Left ventricle myocardium inferior (tissue), 1 donor: ENCODE measurements around the gene PRSS38. TPM values are rescaled to one million over a fixed set of nuclear protein-coding genes. Genes with fewer than 3 reads are reported as not detected.

Experiments used
- DNase-seq: peaks from one replicate; pipeline ENCODE4 v3.0.0-alpha.2; 2020
- H3K27ac ChIP-seq: fragments of 200-600 bp; replicated peaks from 2 replicates; pipeline ENCODE4 v1.8.0; 2021
- H3K27me3 ChIP-seq: fragments of 200-600 bp; 2 replicates; pipeline ENCODE4 v1.8.0; 2021; ENCODE audit warnings: low read depth
- H3K36me3 ChIP-seq: fragments of 200-600 bp; 2 replicates; pipeline ENCODE4 v1.8.0; 2021
- H3K4me1 ChIP-seq: fragments of 200-600 bp; 2 replicates; pipeline ENCODE4 v1.8.0; 2021
- H3K4me3 ChIP-seq: fragments of 200-600 bp; 2 replicates; pipeline ENCODE4 v1.8.0; 2021; ENCODE audit warnings: mild to moderate bottlenecking, moderate library complexity
- H3K9me3 ChIP-seq: fragments of 200-600 bp; replicated peaks from 2 replicates; pipeline ENCODE4 v1.8.0; 2021
- intact Hi-C: fragments of 100-400 bp; cut with micrococcal nuclease; formaldehyde crosslinking; loops from one replicate; pipeline ENCODE4 v1.11.0; 2022
- total RNA-seq: library from RNA; stranded (reverse); fragmentation: NEBNext Ultra II Directional; extraction: Animal tissue kit (Norgen Biotek cat#: 25700); gene quantifications from one replicate; pipeline ENCODE4 v1.2.1, GENCODE V29; 2021
- TF ChIP-seq, protein P1 (sequence below): fragments of 200-600 bp; IDR thresholded peaks from 2 replicates; pipeline ENCODE4 v1.8.0; 2021; ENCODE audit warnings: antibody characterized with exemption, mild to moderate bottlenecking, borderline replicate concordance
- donor health status: DM: no; HTN: yes; CAD: no; lungs with severe emphysema.

PRSS38 gene
- total RNA-seq, 1 donor from 2014 or later: not detected

DNA sequence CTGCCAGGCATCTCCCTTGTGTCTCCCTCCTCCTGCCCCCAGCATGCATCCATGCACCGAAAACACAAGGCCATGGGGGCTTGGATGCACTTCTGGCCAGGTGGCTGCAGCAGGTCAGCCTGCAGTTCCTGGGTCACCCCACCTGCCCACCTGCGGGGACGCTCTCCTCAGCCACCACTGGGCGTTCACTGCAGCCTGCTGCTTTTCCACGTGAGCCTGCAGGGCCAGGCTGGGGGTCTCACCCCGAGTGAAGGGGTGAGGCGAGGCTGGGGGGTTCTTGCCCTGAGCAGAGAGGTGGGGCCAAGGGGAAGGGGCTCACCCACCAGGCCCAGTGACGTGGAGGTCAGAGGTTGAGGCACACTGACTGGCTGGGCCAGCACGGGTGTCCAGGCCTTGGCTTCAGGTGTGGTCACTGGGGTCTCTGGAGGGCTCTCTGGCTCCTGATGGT lies 67.6 kb downstream of the PRSS38 start:
- Histone ChIP-seq H3K27ac (no peak overlapping the region), H3K36me3 (no peaks in the 10 kb centered on the region), H3K27me3 (peaks cover 24% of the 10 kb centered on the region), H3K4me3 (no peak overlapping the region), H3K9me3 (no peaks in the 10 kb centered on the region), H3K4me1 (peaks cover 28% of the 10 kb centered on the region)
- DNase-seq: no peak
- TF ChIP-seq, protein P1, sequence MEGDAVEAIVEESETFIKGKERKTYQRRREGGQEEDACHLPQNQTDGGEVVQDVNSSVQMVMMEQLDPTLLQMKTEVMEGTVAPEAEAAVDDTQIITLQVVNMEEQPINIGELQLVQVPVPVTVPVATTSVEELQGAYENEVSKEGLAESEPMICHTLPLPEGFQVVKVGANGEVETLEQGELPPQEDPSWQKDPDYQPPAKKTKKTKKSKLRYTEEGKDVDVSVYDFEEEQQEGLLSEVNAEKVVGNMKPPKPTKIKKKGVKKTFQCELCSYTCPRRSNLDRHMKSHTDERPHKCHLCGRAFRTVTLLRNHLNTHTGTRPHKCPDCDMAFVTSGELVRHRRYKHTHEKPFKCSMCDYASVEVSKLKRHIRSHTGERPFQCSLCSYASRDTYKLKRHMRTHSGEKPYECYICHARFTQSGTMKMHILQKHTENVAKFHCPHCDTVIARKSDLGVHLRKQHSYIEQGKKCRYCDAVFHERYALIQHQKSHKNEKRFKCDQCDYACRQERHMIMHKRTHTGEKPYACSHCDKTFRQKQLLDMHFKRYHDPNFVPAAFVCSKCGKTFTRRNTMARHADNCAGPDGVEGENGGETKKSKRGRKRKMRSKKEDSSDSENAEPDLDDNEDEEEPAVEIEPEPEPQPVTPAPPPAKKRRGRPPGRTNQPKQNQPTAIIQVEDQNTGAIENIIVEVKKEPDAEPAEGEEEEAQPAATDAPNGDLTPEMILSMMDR: no peak
- intact Hi-C loops: no loop called here

DNA sequence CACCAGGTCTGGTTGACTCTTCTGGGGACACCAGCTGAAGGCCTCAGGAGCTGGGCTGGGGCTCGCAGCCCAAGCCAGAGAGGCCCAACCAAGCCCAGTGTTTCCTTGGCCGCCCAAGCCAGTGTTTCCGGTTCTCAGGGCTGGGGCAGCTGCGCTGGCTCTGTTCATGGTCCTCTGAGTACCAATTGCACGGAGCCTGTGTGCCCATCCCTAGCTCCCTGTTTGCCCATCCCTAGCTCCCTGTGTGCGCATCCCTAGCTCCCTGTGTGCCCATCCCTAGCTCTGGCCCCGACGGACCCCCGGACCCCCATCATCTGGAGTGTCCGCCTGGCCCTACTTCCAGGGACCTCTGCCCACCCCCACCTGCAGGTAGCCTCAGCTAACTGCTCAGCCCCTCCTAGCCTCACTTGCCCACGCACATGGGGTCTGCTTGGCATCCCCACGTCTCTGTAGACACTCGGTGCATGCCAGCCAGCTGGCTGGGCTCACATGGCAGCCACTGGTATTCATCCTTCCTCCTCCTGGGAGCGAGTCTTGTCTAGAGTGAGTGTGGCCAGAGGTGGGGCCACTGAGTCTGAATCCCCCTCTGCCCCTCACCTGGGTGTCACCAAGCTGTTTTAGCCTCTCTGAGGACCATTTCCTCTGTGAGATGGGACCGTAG lies 68.3 kb downstream of the PRSS38 start:
- H3K4me3 ChIP-seq: no peak overlapping the region
- H3K36me3 ChIP-seq: no peaks in the 10 kb centered on the region
- intact Hi-C loops: no loop called here
- H3K4me1 ChIP-seq: peaks cover 28% of the 10 kb centered on the region
- no peak for DNase-seq
- TF ChIP-seq, protein P1: no peak
- H3K9me3 ChIP-seq: no peaks in the 10 kb centered on the region
- H3K27ac ChIP-seq: no peak overlapping the region
- H3K27me3 ChIP-seq: peaks cover 24% of the 10 kb centered on the region

DNA sequence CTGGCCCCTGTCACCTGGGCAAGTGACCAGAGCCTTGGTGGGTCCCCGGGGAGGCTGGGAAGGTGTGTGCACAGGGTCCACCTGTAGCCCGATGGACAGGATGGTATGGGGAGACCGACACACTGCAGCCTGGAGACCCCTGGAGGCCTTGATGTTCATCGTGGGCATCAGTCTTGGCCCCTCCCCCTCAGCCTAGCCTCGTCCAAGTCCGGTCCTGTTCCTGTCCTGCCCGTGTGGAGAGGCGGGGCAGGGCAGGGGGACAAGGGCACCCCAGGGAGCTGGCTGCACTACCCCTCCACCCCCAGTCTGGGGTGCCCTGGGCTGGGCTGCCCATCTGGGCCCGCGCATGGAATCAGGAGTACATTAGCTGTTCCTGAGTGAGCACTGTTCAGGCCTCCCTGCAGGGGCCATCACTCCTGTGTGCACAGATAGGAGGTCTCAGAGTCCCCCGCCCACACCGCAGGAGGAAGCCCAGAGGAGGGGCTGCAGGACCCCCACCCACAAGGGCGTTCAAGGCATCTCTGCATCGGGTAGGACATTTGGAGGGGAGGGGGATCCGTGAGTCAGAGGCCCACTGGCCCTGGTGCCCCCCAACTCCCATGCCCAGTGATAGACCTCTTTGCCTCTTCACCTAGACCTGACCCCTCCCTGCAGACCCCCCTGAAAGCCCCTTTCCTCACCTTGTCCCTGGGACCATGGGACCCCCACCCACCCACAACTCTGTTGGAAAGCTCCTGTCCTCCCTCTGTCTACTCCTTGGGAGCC lies 69.1 kb downstream of the PRSS38 start:
- TF ChIP-seq, protein P1: no peak
- H3K36me3 ChIP-seq: no peaks in the 10 kb centered on the region
- peaks cover 28% of the 10 kb centered on the region for H3K4me1 ChIP-seq
- DNase-seq: no peak
- peaks cover 24% of the 10 kb centered on the region for H3K27me3 ChIP-seq
- no peaks in the 10 kb centered on the region for H3K9me3 ChIP-seq
- H3K4me3 ChIP-seq: no peak overlapping the region
- H3K27ac ChIP-seq: no peak overlapping the region
- intact Hi-C loops: no loop called here

DNA sequence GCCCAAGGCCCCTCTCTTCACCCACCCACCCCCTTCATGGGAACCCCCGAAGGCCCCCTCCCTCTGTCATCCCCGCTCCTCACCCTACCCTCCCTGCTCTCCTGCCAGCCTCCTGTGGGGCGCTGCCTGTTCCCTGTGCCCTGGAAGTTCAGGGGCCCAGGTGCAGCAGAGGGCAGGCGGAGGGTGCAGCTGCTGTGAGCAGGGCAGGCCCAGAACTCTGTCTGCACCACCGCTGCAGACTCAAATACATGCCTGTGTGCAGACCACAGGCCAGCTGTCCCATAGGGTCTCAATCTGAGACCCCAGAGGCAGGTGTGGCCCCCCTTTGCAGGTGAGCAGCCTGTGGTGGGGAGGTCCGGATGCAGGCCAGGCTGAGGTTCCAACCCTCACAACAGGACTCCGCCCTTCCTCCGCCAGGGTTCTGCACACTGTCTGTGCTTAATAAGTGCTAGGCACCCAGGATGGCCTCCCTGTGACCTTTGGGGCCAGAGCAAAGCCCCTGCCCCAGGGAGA lies 69.7 kb downstream of the PRSS38 start:
- TF ChIP-seq, protein P1: no peak
- peak overlapping the region; percentile 94 for H3K27ac ChIP-seq
- H3K9me3 ChIP-seq: no peaks in the 10 kb centered on the region
- intact Hi-C loops: no loop called here
- H3K27me3 ChIP-seq: peaks cover 24% of the 10 kb centered on the region
- no peak for DNase-seq
- no peaks in the 10 kb centered on the region for H3K36me3 ChIP-seq
- peaks cover 28% of the 10 kb centered on the region for H3K4me1 ChIP-seq
- H3K4me3 ChIP-seq: peak overlapping the region; percentile 2

DNA sequence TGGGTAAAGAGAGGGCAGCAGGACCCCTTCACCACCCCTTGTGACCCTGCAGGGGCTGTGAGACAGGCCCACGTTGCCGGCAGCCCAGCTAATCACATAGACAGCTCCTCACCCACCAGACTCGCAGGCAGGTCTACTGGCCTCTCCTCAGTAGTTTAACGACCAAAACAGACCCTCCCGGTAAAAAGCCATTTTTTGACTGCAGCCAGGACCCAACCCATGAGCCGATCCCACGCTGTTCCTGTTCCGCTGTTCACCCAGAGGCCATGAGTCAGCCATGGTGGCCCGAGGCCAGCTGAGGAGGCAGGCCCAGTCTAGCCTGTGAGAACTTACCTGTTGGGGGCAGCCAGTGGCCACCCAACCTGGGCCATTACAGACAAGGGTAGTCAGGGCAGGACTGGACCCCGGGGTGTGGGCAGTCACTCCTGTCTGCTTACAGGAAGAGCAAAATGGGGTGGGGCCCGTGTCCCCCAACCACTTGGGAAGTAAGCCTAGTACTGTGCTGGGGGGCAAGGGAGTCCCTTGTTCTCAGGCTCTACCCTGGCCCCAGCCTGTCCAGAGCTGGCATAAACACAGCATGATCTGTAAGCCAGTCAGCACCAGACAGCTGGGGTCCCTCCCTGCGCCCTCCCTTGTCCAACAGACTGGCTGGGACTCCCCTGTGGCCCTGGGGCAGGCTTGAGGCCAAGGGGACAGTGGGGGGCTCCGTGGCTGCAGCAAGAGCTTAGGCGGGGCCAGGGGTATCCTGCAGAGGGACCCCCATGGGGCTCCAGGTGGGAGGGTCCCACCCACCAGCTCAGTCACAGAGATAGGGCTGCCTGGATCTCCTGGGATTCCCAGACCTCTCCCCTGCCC lies 70.4 kb downstream of the PRSS38 start:
- TF ChIP-seq, protein P1: no peak
- H3K36me3 ChIP-seq: no peaks in the 10 kb centered on the region
- intact Hi-C loops: no loop called here
- peaks cover 28% of the 10 kb centered on the region for H3K4me1 ChIP-seq
- peaks cover 24% of the 10 kb centered on the region for H3K27me3 ChIP-seq
- peak overlapping the region; percentile 70 for H3K4me3 ChIP-seq
- DNase-seq: peak; percentile 79
- peak overlapping the region; percentile 94 for H3K27ac ChIP-seq
- H3K9me3 ChIP-seq: no peaks in the 10 kb centered on the region
